Measurements from ENCODE around the gene CNTN4.

The CNTN4 gene

DNA sequence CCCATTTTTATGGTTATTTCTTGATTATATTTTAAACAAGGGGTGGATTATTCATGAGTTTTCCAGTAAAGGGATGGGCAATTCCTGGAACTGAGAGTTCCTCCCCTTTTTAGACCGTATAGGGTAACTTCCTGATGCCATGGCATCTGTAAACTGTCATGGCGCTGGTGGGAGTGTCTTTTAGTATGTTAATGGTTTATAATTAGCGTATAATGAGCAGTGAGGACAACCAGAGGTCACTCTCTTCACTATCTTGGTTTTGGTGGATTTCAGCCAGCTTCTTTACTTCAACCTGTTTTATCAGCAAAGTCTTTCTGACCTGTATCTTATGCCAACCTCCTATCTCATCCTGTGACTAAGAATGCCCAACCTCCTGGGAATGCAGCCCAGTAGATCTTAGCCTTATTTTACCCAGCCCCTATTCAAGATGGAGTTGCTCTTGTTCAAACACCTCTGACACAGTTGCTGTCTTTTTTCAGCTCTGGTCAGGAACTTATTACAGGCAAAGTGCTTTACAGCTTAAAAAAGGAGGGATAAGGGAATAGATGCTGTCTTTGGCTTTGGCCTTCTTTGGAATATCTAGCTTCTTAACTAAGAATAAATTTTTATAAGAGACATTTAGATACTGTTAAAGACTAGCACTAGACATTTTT is 257.8 kb downstream of the CNTN4 start:
- Histone ChIP-seq H3K4me3 (ENCODE audit: low read depth in 1 of 2, low read length in 2 of 2) (no peak overlapping the region), H3K36me3 (ENCODE audit: control insufficient read depth in 1 of 2, insufficient read depth in 2 of 2, low read length in 2 of 2) (no peaks in the 10 kb centered on the region), H3K4me1 (ENCODE audit: control insufficient read depth in 1 of 2, insufficient read depth in 2 of 2, low read length in 2 of 2) (peaks cover 0 to 8% of the 10 kb centered on the region in 2 donors), H3K27ac (ENCODE audit: low read length) (no peak overlapping the region), H3K27me3 (ENCODE audit: low read depth, low read length) (no peaks in the 10 kb centered on the region), H3K9me3 (ENCODE audit: control insufficient read depth in 1 of 2, low read length in 2 of 2) (peaks cover 0 to 5% of the 10 kb centered on the region in 2 donors)

DNA sequence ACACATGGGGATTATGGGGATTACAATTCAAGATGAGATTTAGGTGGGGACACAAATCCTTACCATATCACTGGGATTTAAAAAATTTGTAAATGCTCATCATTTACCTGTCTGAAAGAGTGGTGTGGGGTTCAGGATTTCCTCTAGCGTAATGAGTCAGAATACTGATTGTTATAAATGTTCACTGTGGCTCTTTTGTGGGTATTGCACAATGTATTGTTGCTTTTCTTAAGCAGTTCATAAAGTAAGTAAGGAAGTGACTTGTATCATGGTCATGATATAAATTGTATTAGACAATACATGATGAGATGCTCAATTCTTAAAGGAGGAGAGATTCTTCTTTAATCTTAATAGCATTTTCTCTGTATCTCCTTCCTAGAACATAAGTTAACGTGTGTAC is 262.1 kb downstream of the CNTN4 start:
- H3K4me3 ChIP-seq (ENCODE audit: low read depth in 1 of 2, low read length in 2 of 2) = no peak overlapping the region
- H3K4me1 ChIP-seq (ENCODE audit: control insufficient read depth in 1 of 2, insufficient read depth in 2 of 2, low read length in 2 of 2) = no peaks in the 10 kb centered on the region
- no peak overlapping the region for H3K27ac ChIP-seq (ENCODE audit: low read length)
- no peaks in the 10 kb centered on the region for H3K27me3 ChIP-seq (ENCODE audit: low read depth, low read length)
- H3K9me3 ChIP-seq (ENCODE audit: control insufficient read depth in 1 of 2, low read length in 2 of 2) = no peaks in the 10 kb centered on the region
- H3K36me3 ChIP-seq (ENCODE audit: control insufficient read depth in 1 of 2, insufficient read depth in 2 of 2, low read length in 2 of 2) = no peaks in the 10 kb centered on the region

DNA sequence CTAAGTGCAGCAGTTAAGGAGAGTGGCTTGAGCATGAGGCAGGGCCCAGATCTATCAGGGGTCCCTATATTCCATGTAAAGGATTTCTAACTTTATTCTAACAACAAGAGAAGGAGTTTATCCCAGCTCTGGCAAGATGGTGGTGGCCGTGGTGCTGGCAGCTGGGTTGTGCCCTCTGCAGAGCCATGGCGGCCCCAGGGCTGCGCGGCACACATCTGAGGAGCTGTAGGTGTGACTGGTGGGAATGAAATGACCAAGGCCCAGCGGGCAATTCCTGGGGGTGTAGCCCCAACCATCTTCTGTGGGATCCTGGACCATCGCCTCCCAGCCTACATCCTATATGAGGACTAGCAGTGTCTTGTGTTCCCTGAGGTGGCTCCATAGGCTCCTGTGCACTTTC is 263.5 kb downstream of the CNTN4 start:
- Histone ChIP-seq H3K27me3 (ENCODE audit: low read depth, low read length) (no peaks in the 10 kb centered on the region), H3K4me1 (ENCODE audit: control insufficient read depth in 1 of 2, insufficient read depth in 2 of 2, low read length in 2 of 2) (no peaks in the 10 kb centered on the region), H3K36me3 (ENCODE audit: control insufficient read depth in 1 of 2, insufficient read depth in 2 of 2, low read length in 2 of 2) (no peaks in the 10 kb centered on the region), H3K9me3 (ENCODE audit: control insufficient read depth in 1 of 2, low read length in 2 of 2) (no peaks in the 10 kb centered on the region), H3K4me3 (ENCODE audit: low read depth in 1 of 2, low read length in 2 of 2) (no peak overlapping the region), H3K27ac (ENCODE audit: low read length) (no peak overlapping the region)

DNA sequence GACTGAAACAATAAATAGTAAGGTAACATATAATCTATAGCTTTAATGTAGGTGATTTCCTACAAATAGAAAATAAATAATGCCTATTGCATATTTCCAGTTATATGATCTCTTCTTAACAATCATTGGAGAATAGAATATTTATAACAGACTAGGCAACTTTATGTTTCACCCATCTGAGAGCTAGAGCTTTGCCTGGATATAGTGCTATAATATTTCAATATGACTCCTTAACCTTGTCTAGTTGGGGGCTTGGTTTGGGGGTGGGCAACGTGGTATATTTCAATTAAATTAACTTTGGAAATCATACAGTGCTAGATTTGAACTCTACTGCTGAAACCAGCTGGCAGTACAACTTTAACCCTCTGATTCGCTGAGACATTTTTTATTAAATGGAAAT is 265.2 kb downstream of the CNTN4 start:
- H3K36me3 ChIP-seq (ENCODE audit: control insufficient read depth in 1 of 2, insufficient read depth in 2 of 2, low read length in 2 of 2) = no peaks in the 10 kb centered on the region
- H3K27ac ChIP-seq (ENCODE audit: low read length) = no peak overlapping the region
- H3K4me1 ChIP-seq (ENCODE audit: control insufficient read depth in 1 of 2, insufficient read depth in 2 of 2, low read length in 2 of 2) = no peaks in the 10 kb centered on the region
- H3K27me3 ChIP-seq (ENCODE audit: low read depth, low read length) = no peaks in the 10 kb centered on the region
- no peak overlapping the region for H3K4me3 ChIP-seq (ENCODE audit: low read depth in 1 of 2, low read length in 2 of 2)
- no peaks in the 10 kb centered on the region for H3K9me3 ChIP-seq (ENCODE audit: control insufficient read depth in 1 of 2, low read length in 2 of 2)

DNA sequence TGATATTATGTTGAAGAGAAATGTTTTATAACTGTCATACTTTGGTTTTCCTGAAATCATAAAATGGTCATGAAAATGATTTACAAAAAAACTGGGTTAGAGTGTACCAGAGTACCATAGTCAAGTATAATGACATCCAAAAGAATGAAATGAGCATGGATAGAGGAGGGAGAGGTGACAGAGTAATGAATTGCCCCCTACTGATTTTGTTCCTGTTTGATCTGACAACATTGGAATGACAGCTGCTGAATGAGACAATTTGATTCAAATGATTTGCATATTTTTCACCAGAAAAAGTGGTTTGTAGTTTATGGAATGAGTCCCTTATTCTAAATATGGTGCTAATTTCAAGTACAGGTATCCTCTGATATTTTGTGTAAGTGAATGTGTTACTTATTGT is 271.7 kb downstream of the CNTN4 start:
- Histone ChIP-seq H3K27me3 (ENCODE audit: low read depth, low read length) (no peaks in the 10 kb centered on the region), H3K4me1 (ENCODE audit: control insufficient read depth in 1 of 2, insufficient read depth in 2 of 2, low read length in 2 of 2) (no peaks in the 10 kb centered on the region), H3K9me3 (ENCODE audit: control insufficient read depth in 1 of 2, low read length in 2 of 2) (no peaks in the 10 kb centered on the region)

DNA sequence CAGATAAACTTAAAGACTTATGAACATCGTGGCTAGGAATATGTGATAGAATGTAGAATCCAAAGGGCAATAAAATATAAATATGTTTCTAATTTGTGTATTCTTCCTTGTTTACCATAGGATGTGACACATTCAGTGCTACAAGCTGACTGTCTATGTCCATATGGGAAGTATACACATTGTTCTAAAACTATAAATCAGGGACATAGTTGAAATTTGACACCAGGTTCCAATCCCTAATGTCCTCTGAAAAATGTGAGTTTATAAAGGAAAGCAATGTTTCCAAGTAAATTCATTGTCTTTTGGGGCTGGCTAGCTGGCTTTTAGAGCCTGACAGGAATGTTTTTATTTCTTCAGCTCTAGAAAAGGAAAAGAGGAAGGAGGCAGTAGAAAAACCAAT is 273.6 kb downstream of the CNTN4 start:
- H3K27me3 ChIP-seq (ENCODE audit: low read depth, low read length) = no peaks in the 10 kb centered on the region
- no peak overlapping the region for H3K4me3 ChIP-seq (ENCODE audit: low read depth in 1 of 2, low read length in 2 of 2)
- no peaks in the 10 kb centered on the region for H3K4me1 ChIP-seq (ENCODE audit: control insufficient read depth in 1 of 2, insufficient read depth in 2 of 2, low read length in 2 of 2)
- no peaks in the 10 kb centered on the region for H3K9me3 ChIP-seq (ENCODE audit: control insufficient read depth in 1 of 2, low read length in 2 of 2)
- no peaks in the 10 kb centered on the region for H3K36me3 ChIP-seq (ENCODE audit: control insufficient read depth in 1 of 2, insufficient read depth in 2 of 2, low read length in 2 of 2)
- no peak overlapping the region for H3K27ac ChIP-seq (ENCODE audit: low read length)

More for the DNA sequence above, 271.7 kb downstream of the CNTN4 start:
- Histone ChIP-seq H3K36me3 (ENCODE audit: control insufficient read depth in 1 of 2, insufficient read depth in 2 of 2, low read length in 2 of 2) (no peaks in the 10 kb centered on the region), H3K27ac (ENCODE audit: low read length) (no peak overlapping the region), H3K4me3 (ENCODE audit: low read depth in 1 of 2, low read length in 2 of 2) (no peak overlapping the region)

DNA sequence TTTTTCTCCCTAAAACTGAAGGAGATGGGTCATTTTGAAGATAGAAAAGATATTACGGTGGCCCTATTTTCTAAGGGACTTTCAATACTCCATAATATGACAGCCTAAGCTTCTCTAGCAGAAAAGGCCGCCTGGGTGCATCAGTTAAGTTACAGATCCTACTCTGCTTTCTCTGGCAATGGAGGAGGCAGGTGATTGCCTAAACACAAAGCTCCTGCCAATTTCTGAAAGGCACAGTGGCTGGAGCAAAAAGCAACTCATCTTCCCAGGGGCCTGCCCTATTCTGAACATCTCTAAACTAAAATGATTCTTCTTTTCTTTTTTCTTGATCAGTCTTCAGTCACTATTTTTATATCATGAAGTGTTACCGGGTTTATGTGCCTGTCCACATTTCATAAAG is 276.7 kb downstream of the CNTN4 start:
- no peak overlapping the region for H3K4me3 ChIP-seq (ENCODE audit: low read depth in 1 of 2, low read length in 2 of 2)
- H3K36me3 ChIP-seq (ENCODE audit: control insufficient read depth in 1 of 2, insufficient read depth in 2 of 2, low read length in 2 of 2) = no peaks in the 10 kb centered on the region
- H3K4me1 ChIP-seq (ENCODE audit: control insufficient read depth in 1 of 2, insufficient read depth in 2 of 2, low read length in 2 of 2) = no peaks in the 10 kb centered on the region
- H3K27ac ChIP-seq (ENCODE audit: low read length) = no peak overlapping the region
- no peaks in the 10 kb centered on the region for H3K27me3 ChIP-seq (ENCODE audit: low read depth, low read length)
- H3K9me3 ChIP-seq (ENCODE audit: control insufficient read depth in 1 of 2, low read length in 2 of 2) = no peaks in the 10 kb centered on the region

DNA sequence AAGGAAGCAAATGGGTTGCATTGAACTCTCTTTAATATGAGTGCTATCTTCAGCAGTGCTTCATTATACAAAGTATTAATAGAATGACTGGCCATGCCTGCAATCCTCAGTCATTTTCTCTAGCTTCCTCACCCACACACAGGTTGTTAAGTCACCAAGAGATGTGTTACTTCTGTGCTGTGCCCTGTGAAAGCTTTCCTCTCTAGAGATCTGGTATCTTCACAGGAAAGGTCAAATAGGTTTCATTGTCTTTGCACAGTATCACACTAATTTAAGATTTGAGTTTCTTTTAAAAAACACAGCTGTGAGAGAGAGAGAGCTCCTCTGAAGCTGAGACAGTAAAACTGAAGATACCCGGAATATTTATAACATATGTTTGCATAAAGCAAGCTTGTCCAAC is 278.6 kb downstream of the CNTN4 start:
- H3K27ac ChIP-seq (ENCODE audit: low read length) = no peak overlapping the region
- H3K9me3 ChIP-seq (ENCODE audit: control insufficient read depth in 1 of 2, low read length in 2 of 2) = no peaks in the 10 kb centered on the region
- no peaks in the 10 kb centered on the region for H3K36me3 ChIP-seq (ENCODE audit: control insufficient read depth in 1 of 2, insufficient read depth in 2 of 2, low read length in 2 of 2)
- no peaks in the 10 kb centered on the region for H3K27me3 ChIP-seq (ENCODE audit: low read depth, low read length)
- H3K4me3 ChIP-seq (ENCODE audit: low read depth in 1 of 2, low read length in 2 of 2) = no peak overlapping the region
- H3K4me1 ChIP-seq (ENCODE audit: control insufficient read depth in 1 of 2, insufficient read depth in 2 of 2, low read length in 2 of 2) = no peaks in the 10 kb centered on the region

DNA sequence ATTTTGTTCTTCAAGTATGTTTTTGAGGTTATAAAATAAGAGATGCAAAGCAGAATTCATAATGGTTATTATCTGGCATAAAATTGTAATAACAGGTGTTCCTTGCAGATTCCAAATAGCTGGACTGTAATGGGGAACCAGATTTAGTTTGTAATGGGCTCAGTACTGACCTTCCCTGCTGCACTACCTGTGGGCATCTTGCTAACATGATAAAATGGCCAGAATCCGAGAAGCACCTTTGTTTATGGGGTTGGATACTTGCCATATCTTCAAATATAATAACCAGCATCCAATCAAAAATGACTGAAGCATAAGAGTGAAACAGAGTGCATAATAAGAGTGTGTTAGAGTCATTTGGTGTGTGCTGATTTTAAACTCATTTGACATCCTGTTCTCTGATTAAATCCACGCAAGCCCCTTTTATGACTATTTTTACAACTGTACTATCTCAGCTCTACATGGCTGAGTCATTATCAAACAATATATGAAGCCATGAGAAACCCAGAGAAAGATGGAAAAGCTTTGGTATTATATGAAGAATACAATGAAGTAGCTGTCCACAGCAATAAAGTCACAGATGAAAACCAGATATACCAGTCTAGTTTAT is 292.4 kb downstream of the CNTN4 start:
- H3K27ac ChIP-seq (ENCODE audit: low read length) = no peak overlapping the region
- no peaks in the 10 kb centered on the region for H3K36me3 ChIP-seq (ENCODE audit: control insufficient read depth in 1 of 2, insufficient read depth in 2 of 2, low read length in 2 of 2)
- no peaks in the 10 kb centered on the region for H3K27me3 ChIP-seq (ENCODE audit: low read depth, low read length)
- no peaks in the 10 kb centered on the region for H3K4me1 ChIP-seq (ENCODE audit: control insufficient read depth in 1 of 2, insufficient read depth in 2 of 2, low read length in 2 of 2)
- H3K4me3 ChIP-seq (ENCODE audit: low read depth in 1 of 2, low read length in 2 of 2) = no peak overlapping the region
- H3K9me3 ChIP-seq (ENCODE audit: control insufficient read depth in 1 of 2, low read length in 2 of 2) = no peaks in the 10 kb centered on the region

DNA sequence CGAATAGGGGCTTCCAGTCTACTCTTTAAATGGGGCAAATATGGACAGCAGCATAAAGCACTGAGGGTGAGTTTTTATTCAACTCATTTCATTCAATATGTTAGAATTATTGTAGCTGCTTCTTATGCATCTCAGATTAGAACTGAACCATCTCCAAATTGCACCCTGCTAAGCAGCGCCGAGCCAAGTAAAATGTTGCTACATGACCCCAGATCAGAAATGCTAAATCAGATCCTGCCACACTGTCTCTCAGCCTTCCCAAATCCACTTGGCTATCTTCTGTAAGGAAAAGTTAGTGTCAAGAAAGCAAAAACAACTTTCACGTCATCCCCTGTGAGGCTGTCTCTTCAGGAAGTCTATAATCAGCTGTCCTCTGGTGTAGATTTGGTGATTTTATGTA is 293.2 kb downstream of the CNTN4 start:
- no peak overlapping the region for H3K4me3 ChIP-seq (ENCODE audit: low read depth in 1 of 2, low read length in 2 of 2)
- H3K9me3 ChIP-seq (ENCODE audit: control insufficient read depth in 1 of 2, low read length in 2 of 2) = no peaks in the 10 kb centered on the region
- no peaks in the 10 kb centered on the region for H3K36me3 ChIP-seq (ENCODE audit: control insufficient read depth in 1 of 2, insufficient read depth in 2 of 2, low read length in 2 of 2)
- H3K27ac ChIP-seq (ENCODE audit: low read length) = no peak overlapping the region
- no peaks in the 10 kb centered on the region for H3K4me1 ChIP-seq (ENCODE audit: control insufficient read depth in 1 of 2, insufficient read depth in 2 of 2, low read length in 2 of 2)
- H3K27me3 ChIP-seq (ENCODE audit: low read depth, low read length) = no peaks in the 10 kb centered on the region

DNA sequence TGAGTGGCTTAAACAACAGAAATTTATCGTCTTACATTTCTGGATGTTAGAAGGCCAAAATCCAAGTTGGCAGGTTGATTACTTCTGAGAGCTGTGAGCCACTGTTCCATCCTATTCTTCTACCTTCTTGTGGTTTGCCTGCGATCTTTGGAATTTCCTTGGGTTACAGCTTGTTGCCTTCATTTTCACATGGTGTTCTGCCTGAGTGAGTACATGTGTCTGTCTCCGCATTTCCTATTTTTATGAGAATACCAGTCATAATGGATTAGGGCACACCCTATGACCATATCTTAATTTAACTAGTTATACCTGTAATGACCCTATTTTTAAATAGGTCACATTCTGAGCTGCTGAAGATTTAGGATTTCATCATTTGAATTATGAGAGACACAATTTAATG is 294.3 kb downstream of the CNTN4 start:
- no peak overlapping the region for H3K27ac ChIP-seq (ENCODE audit: low read length)
- no peaks in the 10 kb centered on the region for H3K4me1 ChIP-seq (ENCODE audit: control insufficient read depth in 1 of 2, insufficient read depth in 2 of 2, low read length in 2 of 2)
- no peak overlapping the region for H3K4me3 ChIP-seq (ENCODE audit: low read depth in 1 of 2, low read length in 2 of 2)
- H3K27me3 ChIP-seq (ENCODE audit: low read depth, low read length) = no peaks in the 10 kb centered on the region
- H3K36me3 ChIP-seq (ENCODE audit: control insufficient read depth in 1 of 2, insufficient read depth in 2 of 2, low read length in 2 of 2) = no peaks in the 10 kb centered on the region
- H3K9me3 ChIP-seq (ENCODE audit: control insufficient read depth in 1 of 2, low read length in 2 of 2) = no peaks in the 10 kb centered on the region

DNA sequence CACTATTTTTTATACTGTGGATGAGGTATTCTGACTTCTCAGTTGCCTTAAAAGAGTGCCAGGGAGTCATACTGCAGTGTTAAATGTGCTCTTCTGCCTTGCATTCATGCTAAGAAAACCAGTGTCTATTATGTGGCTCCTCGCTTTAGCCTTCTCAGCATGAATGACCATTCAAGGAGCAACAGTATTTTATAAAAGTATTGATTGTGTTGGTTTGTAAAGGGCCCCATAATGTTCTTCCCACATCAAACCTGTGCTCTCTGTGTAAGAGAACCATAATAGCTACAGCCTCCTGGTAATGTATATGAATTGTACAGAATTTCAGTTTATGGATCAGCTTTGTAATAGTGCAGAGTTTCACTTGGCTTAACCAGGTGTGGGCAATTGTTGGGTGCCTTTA is 316.4 kb downstream of the CNTN4 start:
- H3K9me3 ChIP-seq (ENCODE audit: control insufficient read depth in 1 of 2, low read length in 2 of 2) = no peaks in the 10 kb centered on the region
- H3K27ac ChIP-seq (ENCODE audit: low read length) = no peak overlapping the region
- H3K36me3 ChIP-seq (ENCODE audit: control insufficient read depth in 1 of 2, insufficient read depth in 2 of 2, low read length in 2 of 2) = no peaks in the 10 kb centered on the region
- no peaks in the 10 kb centered on the region for H3K4me1 ChIP-seq (ENCODE audit: control insufficient read depth in 1 of 2, insufficient read depth in 2 of 2, low read length in 2 of 2)
- H3K27me3 ChIP-seq (ENCODE audit: low read depth, low read length) = no peaks in the 10 kb centered on the region
- H3K4me3 ChIP-seq (ENCODE audit: low read depth in 1 of 2, low read length in 2 of 2) = no peak overlapping the region
